Measurements from ENCODE around the gene SUMO3.

The SUMO3 gene

DNA sequence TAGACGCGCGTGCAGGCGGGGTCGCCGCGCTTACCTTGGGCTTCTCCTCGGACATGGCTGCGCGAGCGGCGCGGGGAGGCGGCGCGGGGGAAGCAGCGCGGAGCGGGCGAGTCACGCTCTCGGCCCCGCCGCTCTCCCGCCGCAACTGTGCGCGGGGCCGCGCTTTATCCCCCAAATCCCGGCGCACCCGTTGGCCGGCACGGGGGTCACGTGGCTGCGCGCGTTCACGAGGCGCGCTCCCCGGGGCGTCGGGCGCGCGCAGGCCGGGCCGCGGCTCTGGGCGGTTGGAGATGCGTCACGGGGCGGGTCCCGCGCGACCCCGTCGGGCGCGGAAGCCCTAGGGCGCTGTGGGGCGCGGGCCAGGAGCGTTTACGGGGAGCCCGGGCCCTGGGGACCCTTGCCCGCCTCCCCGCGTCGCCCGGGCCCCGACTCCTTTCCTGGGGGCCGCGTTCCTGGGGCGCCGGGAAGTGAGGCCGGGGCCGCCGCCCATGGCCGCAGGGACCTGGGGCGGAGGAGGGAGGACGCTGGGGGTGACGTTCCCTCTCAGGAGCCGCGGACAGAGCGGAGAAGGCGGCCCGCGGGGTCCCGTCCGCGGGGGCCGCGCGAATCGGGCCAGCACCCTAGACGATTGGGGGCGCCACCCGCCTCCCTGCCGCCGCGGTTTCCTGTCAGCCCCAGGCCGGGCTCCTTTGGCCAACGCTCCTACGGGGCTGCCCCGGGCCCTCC, at the start of gene SUMO3:
Gene SUMO3 (minus strand): TSS at position 149 of the 726 bp plus-strand sequence. CDS start 94 bp downstream, at position 55.
- peak; percentile 53 for DNase-seq

DNA sequence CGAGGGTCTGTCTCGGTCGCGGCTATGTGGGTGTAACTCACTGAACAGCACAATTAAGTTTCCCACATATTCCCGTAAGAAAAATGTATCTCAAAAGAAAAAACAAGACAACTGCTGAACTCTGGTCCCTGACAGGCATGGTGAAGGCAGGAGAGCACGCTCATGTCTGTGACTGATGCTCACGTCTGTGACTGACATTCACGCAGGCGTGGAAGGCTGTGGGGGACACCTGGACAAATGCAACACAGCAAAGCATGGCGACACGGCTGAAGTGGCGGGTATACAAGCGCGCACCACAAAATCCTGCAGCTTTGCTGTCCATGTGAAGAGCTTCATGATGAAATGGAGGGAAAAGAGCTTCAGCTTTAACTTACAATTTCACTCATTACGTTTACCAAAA, 49.6 kb upstream of the SUMO3 start:
- DNase-seq = no peak

DNA sequence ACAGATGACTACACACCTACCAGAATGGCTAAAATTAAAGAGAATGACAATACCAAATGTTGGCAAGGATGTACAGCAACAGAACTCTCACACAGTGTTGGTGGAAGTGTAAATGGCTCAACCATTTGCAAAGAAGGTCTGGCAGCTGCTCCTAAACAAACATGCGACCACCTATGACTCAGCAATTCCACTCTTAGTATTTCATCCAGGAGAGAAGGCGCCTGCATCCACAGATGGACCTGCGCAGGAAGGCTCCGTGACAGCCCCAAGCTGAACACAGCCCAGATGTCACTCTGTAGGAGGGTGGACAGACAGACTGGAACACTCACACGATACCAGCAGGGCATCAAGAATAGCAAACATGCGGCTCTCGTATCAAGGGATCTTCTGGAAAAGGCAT, 48.9 kb upstream of the SUMO3 start:
- no peak for DNase-seq

DNA sequence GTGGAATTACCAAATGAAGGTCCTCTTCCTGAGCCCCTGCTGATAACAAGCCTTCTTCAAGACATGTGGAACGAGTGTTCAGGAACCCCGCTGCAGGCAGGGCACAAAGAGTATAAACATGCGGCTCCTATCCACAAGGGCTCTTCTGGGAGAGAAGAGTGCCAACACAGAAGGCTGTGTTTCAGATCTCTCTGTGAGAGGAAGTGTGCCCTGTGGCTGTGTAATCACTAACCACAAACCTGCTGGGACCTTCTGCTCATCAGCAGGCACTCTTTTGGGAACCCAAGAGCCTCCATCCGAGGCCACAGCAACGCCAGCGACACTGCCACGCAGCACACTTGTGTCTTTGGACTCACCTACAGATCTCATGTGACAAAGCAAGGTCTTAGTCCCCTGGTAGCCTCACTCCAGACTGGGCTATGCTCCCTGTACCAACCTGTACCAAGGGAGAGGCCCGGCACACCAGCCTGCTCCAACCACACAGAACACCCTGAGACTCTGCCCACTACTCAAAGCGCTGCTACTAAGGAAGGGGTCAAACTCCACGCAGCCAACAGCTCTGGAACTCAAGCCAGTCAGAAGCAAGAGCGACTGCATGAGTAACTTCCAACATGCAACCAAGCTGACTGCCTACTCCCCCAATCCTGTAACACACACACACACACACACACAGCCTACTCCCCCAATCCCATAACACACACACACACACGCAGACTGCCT, 47.9 kb upstream of the SUMO3 start:
- DNase-seq = no peak

DNA sequence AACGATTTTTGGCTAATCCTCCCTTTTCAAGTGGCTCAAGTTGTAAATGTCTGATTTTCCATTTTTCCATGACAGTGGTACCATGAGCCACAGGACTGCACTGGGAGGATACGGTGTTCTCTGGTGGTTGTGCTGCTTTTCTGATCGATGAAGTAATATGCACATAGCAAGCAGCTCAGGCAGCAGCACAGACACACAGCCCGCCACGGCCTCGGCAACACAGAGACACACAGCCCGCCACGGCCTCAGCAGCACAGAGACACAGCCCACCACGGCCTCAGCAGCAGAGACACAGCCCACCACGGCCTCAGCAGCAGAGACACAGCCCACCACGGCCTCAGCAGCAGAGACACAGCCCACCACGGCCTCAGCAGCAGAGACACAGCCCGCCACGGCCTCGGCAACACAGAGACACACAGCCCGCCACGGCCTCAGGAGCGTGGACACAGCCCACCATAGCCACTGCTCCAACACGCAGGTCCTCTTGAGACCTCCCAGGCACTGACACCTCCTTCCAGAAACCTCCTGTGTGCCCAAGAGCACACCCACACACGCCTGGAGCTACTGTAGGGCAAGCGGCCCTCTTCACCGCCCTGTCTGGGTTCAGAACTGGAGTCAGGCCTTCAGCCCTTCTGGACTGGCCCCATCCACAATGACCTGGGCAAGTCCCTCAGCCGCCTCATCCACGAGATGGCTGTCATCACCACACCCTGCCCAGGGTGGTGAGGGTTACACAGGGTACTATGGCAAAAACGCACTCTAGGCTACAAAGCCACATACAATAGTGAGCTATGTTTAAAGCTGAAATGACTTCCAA, 45.2 kb upstream of the SUMO3 start:
- no peak for DNase-seq

DNA sequence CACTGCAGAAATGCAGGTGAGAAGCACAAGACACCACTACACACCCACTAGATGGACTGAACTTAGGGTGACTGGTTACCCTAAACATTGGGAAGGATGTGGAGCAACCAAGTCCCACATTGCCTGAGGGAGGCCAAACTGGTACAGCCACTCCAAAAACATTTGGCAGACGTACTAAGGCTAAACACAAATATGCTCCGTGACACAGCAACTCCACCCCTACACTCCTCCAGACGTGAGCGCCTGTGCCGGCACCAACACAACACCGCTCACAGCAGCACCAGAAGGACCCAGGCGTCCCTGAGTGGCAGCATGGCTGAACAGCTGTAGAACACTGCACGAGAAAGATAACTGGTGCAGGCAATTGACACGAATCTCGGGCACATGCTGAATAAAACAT, 40.9 kb upstream of the SUMO3 start:
- no peak for DNase-seq

DNA sequence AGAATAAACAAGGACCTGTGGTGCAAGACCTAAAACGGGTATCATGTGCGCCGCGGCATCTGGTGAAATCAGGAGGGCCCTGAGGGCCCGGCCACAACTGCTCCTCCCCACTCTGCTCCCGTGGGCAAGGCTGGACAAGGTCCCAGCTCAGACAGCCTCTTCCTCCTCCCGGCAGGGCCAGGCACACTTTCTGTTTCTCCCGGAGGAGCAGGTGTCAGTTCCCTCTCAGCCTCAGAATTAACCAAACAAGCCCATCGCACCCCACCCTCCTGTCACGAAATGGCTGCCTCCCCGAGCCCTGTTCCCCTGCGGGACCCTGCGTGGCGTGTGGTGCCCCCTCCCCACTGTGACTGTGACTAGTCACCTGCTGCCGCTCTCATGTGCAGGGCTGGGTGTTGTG, 40.4 kb upstream of the SUMO3 start:
- DNase-seq = no peak

DNA sequence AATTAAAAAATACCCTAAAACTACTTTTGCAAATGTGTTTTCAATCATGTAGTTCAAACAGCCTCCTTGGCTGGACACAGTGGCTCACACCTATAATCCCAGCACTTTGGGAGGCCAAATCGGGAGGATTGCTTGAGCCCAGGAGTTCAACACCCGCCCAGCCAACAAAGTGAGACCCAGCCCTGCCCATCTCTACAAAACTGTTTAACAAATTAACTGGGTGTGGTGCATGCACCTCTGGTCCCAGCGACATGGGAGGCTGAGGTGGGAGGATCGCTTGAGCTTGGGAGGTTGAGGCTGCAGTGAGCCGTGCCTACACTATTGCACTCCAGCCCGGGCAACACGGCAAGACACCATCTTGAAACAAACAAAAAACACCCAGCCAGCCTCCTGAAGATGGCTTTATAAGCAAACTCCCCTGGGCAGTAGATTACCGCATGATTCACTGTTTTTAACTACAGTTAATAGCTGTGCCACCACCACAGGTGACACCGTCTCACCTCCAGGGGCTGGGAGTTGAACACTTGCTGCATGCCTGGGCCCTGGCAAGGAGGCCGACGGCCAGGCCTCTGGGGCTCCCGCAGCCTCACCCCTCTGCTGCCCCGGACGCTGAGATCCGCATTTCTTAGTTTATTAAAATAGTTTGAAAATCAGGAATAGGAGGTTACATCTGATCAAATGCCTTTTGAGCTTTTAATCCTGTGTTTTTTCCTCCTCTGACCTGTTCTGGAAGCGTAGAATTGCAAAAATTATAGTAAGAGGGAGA, 39.4 kb upstream of the SUMO3 start:
- DNase-seq = no peak

DNA sequence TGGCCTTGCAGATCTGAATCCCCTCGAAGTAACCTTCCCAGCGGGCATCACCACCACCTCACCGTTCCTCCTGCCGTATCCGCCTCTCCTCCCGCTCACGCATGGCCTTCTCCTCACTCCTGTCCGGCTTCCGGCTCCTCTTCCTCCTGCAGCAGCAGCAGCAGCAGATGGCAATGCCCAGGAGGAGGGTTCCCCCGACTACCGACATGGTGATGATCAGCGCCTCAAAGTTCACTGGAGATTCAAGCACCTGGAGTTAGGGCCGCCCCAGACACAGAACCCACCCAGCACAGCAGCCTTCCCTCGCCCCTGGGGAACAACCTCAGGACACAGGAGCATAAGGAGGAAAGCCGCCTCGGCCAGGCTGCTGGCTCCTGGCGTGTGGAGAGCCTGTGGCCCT, 38.3 kb upstream of the SUMO3 start:
- no peak for DNase-seq

DNA sequence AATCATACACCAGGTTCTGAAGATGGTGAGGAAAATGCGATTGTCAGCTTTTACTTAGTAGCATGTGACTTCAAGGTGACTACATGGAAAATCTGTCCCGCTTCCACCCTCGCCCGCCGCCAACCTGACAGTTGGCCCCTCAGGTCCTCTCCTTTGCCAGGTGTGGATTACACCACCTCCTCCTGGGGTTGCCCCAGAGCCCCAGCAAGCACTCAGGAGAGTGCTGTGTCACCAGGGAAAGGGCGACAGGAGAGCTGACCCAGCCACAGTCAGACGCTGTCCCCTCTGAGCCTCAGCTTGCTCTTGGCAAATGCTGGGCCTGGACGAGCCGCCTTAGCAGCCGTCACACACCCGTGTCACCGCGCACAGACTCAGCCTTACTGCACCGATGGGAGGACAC, 37.7 kb upstream of the SUMO3 start:
- no peak for DNase-seq

DNA sequence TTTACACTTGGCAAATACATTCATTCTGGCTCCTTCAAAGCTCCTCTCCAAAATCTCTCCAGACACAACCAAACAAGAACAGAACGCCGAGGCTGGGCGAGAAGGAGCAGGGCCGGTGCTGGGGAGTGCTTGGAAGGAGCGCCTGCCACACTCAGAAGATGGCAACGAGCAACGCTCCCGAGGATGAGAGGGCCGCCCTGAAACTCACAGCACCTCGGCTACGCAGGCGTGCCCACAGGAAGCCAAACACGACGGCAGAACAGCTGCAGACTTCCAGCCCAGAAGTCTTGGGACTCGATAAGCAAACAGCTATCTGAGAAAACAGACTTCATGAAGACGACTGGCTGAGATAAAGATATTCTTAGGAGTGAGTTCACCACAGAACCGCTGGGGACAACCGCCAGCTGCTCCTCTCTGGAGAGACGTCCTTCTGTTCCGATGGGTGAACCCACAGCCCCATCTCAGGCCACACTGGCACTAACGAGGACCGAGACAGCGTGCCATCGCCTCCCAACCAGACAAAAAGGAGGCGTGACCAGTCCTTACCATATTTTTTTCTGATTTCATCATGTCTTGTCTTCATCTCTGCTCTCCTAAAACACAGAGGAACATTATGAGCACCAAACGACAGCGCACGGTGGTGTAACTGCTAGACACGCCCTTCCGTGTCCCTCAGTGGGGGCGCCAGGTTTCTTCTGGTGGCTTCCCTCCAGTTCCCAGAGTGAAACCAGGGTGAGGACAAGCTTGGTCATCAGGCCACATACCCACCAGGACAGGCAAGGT, 37.0 kb upstream of the SUMO3 start:
- no peak for DNase-seq

DNA sequence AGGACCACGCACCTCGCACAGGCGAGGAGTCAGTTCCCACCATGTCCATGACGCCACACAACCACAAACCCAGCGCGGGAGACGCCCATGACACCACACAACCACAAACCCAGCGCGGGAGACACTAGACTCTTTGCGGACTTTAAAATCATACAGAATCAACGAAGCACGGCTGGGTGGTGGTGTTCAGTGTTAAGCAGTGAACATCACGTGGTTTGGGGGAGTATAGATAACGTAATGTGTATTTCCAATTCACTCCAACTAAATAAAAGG, 36.5 kb upstream of the SUMO3 start:
- no peak for DNase-seq

DNA sequence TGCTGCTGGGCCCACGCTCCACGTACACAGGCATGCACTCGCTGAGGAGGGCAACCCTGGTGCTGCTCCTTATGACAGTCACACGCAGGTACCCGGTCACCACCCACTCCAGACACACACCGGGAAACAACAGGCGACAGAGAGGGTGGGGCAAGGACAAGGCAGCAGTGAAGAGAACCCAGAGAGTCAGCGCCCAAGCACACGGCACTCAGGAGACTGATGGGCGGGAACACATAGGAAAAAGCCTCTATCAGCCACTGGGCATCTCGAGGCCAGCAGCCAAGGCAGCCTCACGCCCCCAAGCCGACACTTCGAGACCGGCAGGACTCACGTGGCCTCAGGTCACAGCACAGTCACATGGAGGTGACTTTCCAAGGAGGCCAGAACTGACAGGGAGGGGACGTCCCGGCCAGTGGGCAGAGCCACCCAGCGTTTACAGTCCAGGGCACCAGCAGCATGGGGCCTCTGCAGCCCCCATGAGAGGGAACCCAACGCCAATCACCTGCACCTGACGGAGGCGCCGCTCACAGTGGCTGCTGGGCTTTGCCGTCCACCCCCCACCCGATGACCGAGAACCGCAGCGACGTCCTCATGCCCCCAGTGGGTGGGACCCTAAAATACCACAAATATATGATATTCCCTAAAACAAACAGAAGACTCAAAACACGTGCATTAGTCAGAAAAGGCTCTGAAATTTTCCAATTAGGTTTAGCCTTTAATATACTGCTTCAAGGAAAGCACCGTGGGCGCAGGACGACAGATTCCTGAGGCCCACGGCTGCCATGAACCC, 35.9 kb upstream of the SUMO3 start:
- DNase-seq = no peak

DNA sequence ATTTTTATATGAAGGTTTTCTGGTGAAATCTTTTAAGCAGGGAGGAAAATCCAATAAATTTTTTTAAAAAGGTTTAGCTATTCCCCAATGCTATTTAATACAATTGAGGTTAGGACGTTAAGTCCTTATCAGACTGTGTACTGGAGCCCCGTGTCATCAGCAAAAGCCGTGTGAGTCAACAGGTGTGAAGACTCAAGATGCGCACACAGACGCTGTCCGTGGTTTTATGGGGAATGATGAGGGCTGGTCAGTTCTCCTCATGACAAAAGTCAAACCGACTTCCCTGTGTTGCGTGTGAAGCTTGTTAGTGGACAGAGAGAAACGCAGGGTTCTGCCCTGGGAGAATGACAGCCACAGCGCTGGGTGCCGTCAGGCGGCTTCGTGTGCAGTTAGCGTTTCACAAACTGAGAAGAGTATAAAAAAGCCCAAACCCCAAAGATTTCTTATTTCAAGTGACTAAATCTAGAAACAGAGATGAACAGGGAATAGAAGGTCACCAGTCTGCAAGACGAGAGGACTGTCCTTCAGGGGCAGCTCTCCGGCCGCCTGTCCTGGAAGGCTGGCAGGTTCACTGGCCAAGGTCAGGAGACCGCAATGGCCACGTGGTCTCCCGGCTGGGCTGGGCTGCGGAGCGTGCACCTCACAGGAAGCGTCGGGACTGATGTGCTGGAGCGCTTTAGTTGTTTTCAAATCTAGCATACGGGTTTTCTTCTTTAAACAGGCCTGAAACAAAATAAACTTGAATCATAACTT, 33.2 kb upstream of the SUMO3 start:
- no peak for DNase-seq

DNA sequence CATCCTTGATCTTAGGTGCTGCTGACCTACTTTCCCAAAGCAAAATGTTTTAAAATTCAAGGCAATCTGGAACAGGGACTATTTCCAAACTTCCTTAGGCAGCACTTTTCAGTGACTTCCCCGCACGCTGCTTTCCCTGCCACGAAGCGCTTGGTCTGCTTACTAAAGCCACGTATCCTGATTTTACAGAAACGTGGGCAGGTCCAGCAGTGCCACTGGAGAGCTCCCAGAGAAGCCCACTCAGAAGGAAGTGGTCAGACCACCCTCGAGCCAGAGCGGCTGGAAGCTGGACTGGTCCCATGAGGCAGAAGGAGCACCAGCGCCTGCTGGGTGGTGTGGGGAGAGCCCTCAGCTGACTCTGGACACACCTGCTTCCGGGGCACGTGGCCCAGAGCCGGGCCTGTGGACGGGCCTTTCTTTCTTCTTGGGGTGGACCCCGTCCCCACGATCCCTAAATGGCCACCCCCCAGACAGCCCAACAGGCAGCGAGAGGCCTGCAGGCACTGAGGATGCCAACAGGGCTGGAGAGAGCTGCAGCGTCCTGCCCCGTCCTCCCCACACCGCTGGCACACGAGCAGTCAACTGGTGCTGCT, 32.4 kb upstream of the SUMO3 start:
- no peak for DNase-seq

DNA sequence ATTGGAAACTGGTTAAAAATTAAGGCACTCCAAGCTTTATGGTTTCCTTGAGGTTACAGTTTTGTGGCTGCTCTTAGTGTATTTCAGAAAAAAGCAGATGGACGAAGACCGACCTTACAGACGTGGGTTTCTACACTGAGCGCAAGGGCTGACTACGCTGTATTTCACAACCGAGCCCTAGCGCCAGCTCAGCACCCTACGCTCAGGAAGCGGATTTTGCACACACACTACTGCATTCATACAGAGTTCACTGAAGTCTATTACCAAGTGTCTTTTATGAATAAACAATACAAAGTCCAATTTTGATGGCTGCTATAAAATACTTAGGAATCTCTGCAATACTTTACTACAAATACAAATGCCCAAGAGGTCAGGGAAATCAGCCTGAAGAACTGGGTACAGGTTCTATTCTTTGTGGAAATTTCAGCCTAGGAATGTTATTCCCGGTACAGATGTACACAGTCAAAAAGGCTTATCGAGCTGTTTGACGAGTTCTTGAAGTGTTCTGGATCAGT, 31.8 kb upstream of the SUMO3 start:
- no peak for DNase-seq

DNA sequence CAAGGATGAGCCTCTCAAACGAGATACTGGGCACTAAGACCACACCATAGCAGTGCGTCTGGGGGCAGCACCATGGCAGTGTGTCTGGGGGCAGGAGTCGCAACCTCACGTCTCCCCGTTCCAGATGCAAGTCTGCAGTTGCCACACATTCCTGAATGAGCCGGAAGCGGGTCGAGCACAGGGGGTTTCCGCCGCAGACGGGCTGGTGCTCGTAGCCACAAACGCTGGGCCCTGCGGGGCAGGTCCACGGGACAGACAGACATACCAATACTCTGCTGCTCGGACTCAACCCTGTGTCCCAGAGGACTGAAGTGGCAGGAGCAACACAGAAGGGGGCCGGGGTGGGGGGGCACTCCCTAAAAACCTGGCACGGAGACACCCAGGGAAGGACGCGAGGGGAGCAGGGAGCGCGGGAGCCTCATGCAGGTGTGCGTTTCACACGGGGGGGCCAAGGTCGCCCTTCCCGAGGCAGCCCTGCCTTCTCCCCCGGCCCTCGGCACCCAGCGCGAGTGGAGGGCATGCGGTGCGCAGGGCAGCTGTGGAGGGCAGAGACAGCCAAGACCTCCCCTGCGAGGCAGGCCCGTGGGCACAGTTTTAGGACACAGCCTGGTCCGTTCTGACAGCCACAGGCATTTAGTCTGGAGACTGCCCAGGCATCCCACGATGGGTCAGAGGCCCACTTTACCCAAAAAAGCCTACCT, 31.1 kb upstream of the SUMO3 start:
- no peak for DNase-seq

DNA sequence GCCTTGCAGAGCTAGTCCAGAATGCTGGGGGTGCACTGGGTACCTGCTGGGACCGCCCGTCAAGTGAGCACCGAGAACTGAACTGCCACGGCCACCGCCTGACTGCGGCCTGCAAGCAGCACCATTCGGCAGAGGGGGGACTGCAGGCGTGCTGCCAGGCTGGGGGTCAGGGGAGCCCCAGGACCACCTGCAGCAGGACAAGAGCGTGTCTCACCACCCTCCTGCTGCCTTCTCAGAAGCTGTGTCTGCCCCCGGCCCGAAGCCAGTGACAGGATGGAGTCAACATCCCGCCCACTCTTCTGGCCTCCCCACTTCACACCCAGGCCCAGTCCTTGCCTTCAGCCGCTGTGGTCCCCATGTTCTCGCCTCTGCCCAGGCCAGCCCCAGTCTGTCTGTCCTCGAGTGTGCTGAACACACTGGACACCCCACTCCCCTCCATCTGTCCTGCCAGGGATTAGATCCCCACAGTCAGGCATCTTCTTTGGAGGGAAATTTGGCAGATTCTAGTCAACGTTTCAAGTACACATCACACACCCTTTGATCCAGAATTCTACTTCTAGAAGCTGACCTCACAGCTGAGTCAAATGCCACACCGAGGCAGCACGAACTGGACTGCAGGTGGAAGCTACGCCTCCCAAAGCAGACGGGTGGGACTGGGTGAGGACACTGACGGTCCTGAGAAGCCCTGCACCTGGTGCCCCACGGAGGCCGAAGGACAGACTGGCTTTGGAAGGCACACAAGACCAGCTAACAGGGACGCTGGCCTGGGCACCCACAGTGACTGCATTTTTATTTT, 29.6 kb upstream of the SUMO3 start:
- no peak for DNase-seq

All from GOT3 (cell line).